T47D (cell line): ENCODE data around the gene PSMD8.

ENCODE experiments used
- DNase-seq, 2 experiments: peaks; one replicate each; pipeline versions ENCODE4 v3.0.0 to v3.0.0-alpha.2; 2011 to 2012; ENCODE audit warnings: low read depth in 1 of 2, low spot score in 1 of 2
- JUND ChIP-seq: IDR thresholded peaks from 2 replicates; pipeline ENCODE4 v1.6.1; 2012; ENCODE audit warnings: low read depth
- in situ Hi-C: cut with HindIII; loops from 2 replicates; pipeline ENCODE4 v1.10.0; 2016; ENCODE audit warnings: low sequenced_read_pairs, low pct_unique_long_range_greater_than_20kb

PSMD8 gene

DNA sequence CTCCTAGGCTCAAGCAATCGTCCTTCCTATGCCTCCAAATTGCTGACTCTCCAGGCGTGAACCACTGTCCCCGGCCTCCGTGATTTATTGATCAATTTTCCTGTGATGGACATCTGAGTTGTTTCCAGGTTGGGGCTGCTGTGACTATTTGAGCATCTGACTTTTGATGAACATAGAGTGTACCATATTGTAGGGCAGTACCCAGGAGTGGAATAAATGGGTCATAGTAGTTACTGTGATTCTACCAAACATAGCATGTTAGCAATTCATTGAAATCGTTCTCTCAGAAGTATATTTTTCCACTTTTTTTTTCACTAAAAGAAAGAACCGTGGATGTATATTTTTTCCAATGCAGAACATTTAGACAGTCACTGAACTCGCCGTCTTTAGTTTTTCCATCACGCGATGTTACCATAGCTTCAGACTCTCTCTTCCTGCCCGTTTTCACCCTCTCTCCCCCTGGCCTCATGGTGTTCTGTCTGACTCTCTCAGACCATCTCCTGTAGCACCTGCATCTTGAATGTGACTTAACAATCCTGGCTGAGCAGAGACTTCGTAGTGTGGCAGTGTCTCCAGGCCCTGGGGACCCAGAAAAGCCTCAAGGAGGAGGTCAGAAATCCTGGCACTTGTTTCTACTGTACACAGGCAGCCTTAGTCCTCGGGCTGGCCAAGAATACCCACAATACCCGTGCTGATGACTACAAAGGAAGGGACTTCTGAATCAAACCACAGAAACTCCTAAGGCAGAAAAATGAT, 54.9 kb downstream of the PSMD8 start:
- no peak for DNase-seq
- TF ChIP-seq JUND, result no peak
- in situ Hi-C loops, result no loop called here

DNA sequence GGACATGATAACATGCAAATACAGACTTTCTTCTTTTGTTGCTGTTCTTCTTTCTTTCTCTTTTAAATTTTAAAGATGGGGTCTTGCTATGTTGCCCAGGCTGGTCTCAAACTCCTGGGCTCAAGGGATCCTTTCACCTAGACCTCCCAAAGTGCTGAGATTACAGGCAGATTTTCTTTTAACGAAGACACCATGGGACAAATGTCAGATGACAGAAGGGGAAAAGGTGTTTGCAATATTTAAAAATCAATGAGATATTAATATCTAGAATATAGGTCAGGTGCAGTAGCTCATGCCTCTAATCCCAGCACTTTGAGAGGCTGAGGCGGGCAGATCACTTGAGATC, 55.4 kb downstream of the PSMD8 start:
- in situ Hi-C loops, result no loop called here
- DNase-seq, result no peak
- TF ChIP-seq JUND, result no peak

DNA sequence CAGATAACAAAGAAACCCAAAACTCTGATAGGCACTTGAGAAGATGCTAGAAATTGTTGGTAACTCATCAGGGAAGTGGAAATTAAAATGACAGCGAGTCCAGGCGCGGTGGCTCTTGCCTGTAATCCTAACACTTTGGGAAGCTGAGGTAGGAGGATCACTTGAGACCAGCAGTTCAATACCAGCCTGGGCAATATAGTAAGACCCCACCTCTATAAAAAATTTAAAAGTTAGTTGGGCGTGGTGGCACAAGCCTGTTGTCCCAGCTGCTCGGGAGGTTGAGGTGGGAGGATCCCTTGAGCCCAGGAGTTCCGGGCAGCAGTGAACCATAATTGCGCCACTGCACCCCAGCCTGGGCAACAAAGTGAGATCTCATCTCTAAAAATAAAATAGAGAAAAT, 56.6 kb downstream of the PSMD8 start:
- no peak for TF ChIP-seq JUND
- in situ Hi-C loops, result no loop called here
- no peak for DNase-seq

DNA sequence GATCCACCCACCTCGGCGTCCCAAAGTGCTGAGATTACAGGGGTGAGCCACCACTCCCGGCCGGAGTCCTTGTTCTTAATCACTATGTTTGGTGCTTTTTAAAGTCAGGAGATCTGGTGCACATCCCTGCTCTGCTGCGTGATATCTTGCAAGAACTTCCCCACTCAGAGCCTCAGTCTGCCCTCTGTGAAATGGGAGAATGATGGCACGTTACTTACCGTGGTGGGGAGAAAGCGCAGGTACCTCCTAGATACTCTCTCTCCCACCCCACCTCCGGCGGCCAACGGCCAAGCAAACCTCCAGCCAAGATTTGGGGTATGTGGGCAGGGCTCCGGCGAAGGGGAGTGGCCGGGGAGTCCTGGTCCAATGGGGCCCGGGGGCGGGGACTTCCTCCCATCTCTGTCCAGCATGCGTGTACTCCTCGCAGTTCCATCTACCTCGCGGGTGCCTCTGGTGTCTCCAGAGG, 58.9 kb downstream of the PSMD8 start, which contains the start of gene RYR1:
Gene RYR1, plus strand, starts transcription at position 424 of the 466 bp plus-strand sequence. CDS start 139 bp downstream, outside the sequence.
- in situ Hi-C loops, result no loop called here
- DNase-seq, result peak in 1 of 2 experiments; percentile 58
- TF ChIP-seq JUND, result no peak
